ENCODE data around the gene MCF2L.
"Not testable (repeated sequence)": the region's sequence is repeated elsewhere in the genome, so short reads cannot be mapped to it uniquely, and the experiment has no call there.

MCF2L gene

DNA sequence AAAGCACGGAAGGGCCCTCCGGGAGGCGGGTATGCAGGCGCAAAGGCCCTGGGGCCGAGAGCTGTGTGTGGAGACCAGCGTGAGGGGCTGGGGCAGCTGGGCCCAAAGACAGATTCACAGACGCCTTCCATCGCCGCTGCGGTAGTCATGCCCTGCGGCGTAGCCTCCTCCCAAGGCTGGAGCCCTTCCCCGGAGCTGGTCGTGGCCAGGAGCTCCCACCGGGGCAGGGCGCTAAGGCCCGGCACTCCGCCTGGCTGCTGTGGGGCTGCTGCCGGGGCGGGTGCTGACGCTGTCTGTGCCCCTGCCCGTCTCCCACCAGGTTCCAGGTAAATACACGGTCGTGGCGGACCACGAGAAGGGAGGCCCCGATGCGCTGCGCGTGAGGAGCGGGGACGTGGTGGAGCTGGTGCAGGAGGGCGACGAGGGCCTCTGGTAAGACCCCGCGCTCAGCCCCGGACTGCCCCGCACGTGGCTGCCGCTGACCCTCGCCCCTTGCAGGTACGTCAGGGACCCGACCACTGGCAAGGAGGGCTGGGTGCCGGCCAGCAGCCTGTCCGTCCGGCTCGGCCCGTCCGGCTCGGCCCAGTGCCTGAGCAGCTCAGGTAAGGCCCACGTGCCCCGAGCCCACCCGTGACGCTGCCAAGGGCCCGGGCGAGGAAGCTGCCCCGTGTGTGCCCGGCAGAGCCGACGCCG, 127.2 kb downstream of the MCF2L start:
- no peak for DNase-seq (ENCODE audit: low read depth)
- TF ChIP-seq, protein P1, sequence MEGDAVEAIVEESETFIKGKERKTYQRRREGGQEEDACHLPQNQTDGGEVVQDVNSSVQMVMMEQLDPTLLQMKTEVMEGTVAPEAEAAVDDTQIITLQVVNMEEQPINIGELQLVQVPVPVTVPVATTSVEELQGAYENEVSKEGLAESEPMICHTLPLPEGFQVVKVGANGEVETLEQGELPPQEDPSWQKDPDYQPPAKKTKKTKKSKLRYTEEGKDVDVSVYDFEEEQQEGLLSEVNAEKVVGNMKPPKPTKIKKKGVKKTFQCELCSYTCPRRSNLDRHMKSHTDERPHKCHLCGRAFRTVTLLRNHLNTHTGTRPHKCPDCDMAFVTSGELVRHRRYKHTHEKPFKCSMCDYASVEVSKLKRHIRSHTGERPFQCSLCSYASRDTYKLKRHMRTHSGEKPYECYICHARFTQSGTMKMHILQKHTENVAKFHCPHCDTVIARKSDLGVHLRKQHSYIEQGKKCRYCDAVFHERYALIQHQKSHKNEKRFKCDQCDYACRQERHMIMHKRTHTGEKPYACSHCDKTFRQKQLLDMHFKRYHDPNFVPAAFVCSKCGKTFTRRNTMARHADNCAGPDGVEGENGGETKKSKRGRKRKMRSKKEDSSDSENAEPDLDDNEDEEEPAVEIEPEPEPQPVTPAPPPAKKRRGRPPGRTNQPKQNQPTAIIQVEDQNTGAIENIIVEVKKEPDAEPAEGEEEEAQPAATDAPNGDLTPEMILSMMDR (IDR thresholded peaks at IDR 0.05; ENCODE audit: low read depth, low read length, missing control alignments), result no peak

DNA sequence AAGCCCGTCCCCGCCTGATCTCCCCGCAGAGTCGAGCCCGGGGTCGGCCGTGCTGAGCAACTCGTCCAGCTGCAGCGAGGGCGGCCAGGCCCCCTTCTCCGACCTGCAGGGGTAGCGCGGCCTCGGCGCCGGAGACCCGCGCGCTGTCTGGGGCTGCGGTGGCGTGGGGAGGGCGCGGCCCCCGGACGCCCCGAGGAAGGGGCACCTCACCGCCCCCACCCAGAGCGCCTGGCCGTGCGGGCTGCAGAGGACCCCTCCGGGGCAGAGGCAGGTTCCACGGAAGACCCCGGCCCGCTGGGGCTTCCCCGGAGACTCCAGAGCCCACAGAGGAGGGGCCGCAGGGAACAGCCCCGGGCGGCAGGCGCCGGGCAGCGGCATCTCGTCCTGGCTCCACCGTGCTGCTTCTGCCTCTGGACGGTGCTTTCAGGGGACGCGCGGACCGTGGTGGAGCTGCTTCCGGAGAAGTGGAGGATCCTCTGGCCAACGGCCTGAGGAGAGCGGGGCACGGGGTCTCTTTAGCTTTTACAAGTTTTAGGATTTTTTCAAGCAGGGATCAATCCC, 127.8 kb downstream of the MCF2L start:
- no peak overlapping the region for H3K4me3 ChIP-seq (ENCODE audit: low read depth, low read length)
- TF ChIP-seq, protein P1 (IDR thresholded peaks at IDR 0.05; ENCODE audit: low read depth, low read length, missing control alignments), result no peak
- no peak for DNase-seq (ENCODE audit: low read depth)

More for the DNA sequence above, 127.2 kb downstream of the MCF2L start:
- H3K4me3 ChIP-seq (ENCODE audit: low read depth, low read length), result no peak overlapping the region

DNA sequence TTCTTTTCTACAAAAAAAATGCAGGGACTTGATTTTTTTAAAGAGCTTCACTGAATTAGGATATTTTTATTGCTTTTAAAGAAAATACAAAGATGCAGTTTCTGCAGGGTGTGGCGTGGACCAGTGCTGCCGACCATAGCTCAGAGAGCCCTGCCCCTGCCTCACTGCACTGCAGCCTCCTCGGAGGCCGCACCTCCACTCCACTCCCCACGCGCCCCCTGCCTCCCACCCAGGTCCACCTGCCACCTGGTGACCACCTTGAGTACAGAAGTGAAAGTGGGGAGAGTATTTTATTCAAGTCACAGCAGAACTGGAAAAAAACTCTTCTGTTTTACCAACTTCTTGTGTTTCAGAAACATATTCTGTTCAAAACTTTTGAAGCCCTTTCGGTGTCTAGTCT, 128.6 kb downstream of the MCF2L start:
- DNase-seq (ENCODE audit: low read depth), result no peak
- H3K4me3 ChIP-seq (ENCODE audit: low read depth, low read length), result no peak overlapping the region
- TF ChIP-seq, protein P1 (IDR thresholded peaks at IDR 0.05; ENCODE audit: low read depth, low read length, missing control alignments), result no peak

DNA sequence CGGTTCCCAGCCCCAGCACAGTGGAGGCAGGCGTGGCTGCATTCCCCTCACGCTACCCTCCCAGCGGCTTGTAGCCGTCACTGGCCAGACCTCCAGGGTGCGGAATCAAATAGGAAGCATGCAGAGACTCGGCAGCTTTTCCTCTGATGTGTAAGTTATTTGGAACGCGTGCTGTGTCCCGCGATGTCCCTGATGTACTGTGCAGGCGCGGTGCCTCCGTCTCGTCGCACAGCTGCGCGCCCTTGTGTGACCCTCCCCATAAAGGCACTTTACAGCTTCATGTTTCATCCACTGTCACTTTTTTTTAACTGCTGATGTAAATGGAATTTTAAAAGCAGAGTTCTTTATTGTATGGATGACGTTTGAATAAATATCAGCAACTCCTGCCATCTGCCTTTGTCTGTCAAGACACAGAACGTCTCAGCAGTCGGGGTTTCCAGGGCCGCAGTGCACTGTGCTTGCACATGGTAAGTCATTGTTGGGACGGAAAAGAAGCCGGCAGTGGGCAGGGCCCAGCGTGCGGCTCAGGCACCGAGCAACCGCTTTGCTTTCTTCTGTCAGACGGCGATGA, 129.2 kb downstream of the MCF2L start:
- TF ChIP-seq, protein P1 (IDR thresholded peaks at IDR 0.05; ENCODE audit: low read depth, low read length, missing control alignments), result no peak
- no peak overlapping the region for H3K4me3 ChIP-seq (ENCODE audit: low read depth, low read length)
- DNase-seq (ENCODE audit: low read depth), result no peak

DNA sequence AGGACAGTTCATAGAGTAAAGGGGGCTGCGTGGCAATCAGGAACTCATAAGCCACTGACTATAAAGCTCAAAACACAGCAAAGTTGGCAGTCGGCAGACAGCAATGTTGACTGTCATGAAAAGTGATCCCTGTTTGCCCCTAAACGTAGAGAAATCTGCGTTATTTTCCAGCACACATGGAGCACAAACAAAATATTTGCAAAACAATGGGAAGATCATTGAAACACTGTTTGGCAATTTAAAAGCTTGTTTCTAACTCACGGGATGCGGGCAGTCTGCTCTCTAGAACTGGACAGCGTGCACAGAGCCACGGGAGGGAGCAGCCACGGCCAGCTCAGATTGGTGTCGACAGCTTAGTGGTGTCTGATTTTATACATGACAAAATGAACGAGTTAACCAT, 130.1 kb downstream of the MCF2L start:
- DNase-seq (ENCODE audit: low read depth), result no peak
- TF ChIP-seq, protein P1 (IDR thresholded peaks at IDR 0.05; ENCODE audit: low read depth, low read length, missing control alignments), result no peak
- no peak overlapping the region for H3K4me3 ChIP-seq (ENCODE audit: low read depth, low read length)

DNA sequence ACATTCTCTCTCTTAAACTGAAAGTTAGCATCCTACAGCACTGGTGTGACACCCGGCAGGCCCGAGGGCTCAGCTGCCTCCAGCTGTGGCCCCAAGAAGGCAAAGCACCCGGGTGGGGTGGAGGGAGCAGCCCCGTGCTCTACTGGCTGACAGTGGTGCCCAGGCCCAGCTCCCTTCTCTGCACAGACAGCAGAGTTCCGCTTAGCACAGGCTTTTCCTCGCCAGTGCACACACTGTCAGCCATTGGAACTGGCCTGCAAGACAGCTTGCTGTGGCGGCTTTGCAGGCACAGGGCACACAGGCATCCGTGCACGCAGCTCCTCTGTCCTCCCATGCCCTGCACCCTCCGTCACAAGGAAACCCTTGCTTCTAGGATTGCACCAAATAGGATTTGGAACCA, 133.3 kb downstream of the MCF2L start:
- DNase-seq (ENCODE audit: low read depth); H3K4me3 ChIP-seq (ENCODE audit: low read depth, low read length): not testable (repeated sequence)

DNA sequence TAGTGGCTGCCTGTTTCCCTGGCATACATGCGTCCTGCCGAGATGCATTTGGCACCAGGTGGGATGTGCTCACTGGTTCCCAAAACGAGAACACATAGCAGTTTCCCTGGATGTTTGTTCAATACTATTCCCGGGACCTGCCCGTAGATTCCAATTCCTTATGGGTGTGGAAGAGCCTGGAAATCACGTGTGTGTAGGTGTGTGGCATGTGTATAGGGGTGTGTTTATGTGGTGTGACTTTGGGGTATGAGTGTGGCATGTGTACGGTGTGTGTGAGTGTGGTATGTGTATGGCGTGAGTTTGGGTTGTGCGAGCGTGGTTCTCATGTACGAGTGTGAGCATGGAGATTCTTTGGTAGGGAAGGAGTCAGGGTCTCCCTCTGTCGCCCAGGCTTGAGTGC, 133.7 kb downstream of the MCF2L start:
- TF ChIP-seq, protein P1 (IDR thresholded peaks at IDR 0.05; ENCODE audit: low read depth, low read length, missing control alignments), result no peak
- H3K4me3 ChIP-seq (ENCODE audit: low read depth, low read length), result no peak overlapping the region
- DNase-seq (ENCODE audit: low read depth), result no peak

All from GM12864 (cell line).